Esophagus squamous epithelium (tissue), 4 donors: ENCODE data around the gene IGFBP6.

Experiments used
- POLR2A ChIP-seq, 4 donors: fragments of 450-650 bp; IDR thresholded peaks; one replicate each; pipeline ENCODE4 v1.6.1; 2017; ENCODE audit warnings: antibody characterized with exemption in 4 of 4, mild to moderate bottlenecking in 4 of 4, moderate library complexity in 3 of 4
- TF ChIP-seq, protein P1 (sequence below), 6 experiments: fragments of 450-650 bp in 4 of 6; fragments of 200-600 bp in 2 of 6; sonication (generic) in 2 of 6; IDR thresholded peaks; one replicate each; pipeline ENCODE4 v1.5.1; 2016 to 2019; ENCODE audit warnings: antibody characterized with exemption in 6 of 6, mild to moderate bottlenecking in 4 of 6, moderate library complexity in 4 of 6

DNA sequence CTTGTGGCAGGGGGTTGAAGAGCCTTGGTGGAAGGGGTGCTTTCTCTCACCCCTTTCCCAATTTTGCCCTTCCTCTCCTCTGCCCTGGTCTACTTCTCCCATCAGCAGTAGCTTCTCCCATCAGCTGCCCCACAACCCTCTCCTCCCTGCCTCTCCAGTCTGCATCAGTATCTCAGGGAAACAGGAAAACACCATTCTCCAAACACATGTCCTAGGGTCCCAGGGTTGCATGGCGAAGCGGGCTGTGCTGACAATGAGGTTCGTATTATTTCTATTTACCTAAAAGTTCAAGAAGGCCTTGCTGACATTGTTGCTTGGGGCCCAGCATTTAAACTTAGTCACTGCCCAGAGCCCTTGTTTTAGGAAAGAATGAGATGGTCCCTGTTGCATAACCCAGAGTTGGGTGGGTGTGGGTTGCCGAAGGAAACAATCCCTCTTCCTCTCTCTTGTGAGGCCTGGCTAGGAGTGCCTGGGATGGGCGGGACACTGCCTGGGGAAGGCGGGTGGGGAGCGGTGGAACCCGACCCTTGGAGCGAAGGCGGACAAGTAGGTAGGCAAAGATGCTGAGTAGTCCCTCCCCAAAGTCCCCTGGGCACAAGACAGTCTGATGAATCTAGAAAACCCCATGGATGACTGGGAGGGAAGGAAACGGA is 1.3 kb upstream of the IGFBP6 start:
- TF ChIP-seq, protein P1, sequence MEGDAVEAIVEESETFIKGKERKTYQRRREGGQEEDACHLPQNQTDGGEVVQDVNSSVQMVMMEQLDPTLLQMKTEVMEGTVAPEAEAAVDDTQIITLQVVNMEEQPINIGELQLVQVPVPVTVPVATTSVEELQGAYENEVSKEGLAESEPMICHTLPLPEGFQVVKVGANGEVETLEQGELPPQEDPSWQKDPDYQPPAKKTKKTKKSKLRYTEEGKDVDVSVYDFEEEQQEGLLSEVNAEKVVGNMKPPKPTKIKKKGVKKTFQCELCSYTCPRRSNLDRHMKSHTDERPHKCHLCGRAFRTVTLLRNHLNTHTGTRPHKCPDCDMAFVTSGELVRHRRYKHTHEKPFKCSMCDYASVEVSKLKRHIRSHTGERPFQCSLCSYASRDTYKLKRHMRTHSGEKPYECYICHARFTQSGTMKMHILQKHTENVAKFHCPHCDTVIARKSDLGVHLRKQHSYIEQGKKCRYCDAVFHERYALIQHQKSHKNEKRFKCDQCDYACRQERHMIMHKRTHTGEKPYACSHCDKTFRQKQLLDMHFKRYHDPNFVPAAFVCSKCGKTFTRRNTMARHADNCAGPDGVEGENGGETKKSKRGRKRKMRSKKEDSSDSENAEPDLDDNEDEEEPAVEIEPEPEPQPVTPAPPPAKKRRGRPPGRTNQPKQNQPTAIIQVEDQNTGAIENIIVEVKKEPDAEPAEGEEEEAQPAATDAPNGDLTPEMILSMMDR (IDR thresholded peaks at IDR 0.05): no peak
- TF ChIP-seq POLR2A (IDR thresholded peaks at IDR 0.05): no peak
